ENCODE data around the gene GART.
"Not testable (repeated sequence)": the region's sequence is repeated elsewhere in the genome, so short reads cannot be mapped to it uniquely, and the experiment has no call there.

The GART gene

GRCh38 chr21:33541756-33542639, at the start of gene GART:
Gene GART (minus strand): TSS chr21:33542117. CDS start chr21:33539315, 2,802 bp downstream.
- peak; percentile 69 for DNase-seq

- DNase-seq = peak; percentile 80
These were observed 46.8 kb upstream of the GART start, which contains the start of gene DONSON for GRCh38 chr21:33588485-33589335. Gene DONSON (minus strand): TSS chr21:33588684. CDS start chr21:33588641, 43 bp downstream.

- DNase-seq = no peak
These were observed 46.0 kb upstream of the GART start for GRCh38 chr21:33587792-33588484.

GRCh38 chr21:33586927-33587326, 45.0 kb upstream of the GART start:
- DNase-seq = no peak

GRCh38 chr21:33584455-33584854, 42.5 kb upstream of the GART start:
- no peak for DNase-seq

GRCh38 chr21:33578959-33579542, 37.1 kb upstream of the GART start:
- no peak for DNase-seq

- no peak for DNase-seq
These were observed 36.3 kb upstream of the GART start for GRCh38 chr21:33578214-33578613.

DNA sequence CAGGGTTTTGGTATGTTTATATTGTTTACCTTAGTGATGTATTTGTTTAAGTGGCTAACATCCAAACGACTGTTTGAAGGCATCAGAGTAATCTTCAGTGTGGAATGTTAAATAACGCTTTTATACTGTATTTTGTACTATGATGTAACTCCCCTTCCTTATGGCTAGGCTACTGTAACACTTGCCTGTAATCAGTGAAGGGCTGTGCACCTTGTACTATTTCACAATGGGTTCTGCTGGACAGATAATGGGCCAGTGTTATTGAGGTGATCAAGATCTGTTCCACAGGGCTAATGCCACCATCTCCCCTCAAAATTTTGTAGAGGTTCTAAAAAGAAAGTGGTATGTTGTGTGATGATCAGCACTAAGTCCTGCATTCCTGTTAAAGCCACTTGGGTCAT, 34.8 kb upstream of the GART start:
- not testable (repeated sequence) for DNase-seq

- no peak for DNase-seq
These were observed 30.4 kb upstream of the GART start for GRCh38 chr21:33572350-33572749.

GRCh38 chr21:33569991-33570390, 28.1 kb upstream of the GART start:
- DNase-seq = no peak

GRCh38 chr21:33568448-33568847, 26.5 kb upstream of the GART start:
- DNase-seq = no peak

DNA sequence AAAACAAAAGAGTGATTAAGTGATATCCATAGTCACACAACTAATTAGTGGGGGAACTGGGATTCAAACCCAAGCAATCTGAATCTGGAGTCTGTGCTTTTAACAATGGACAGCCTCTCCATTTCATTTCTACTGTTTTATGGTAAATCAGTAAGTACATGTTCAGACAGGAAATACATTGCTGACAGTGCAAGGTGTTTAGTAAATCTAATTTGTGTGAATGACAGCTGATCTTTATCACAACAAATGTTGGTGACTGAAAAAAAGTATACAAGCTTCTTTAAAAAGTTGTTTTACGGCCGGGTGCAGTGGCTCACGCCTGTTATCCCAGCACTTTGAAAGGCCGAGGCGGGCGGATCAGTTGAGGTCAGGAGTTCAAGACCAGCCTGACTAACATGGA, 26.0 kb upstream of the GART start:
- no peak for DNase-seq

DNA sequence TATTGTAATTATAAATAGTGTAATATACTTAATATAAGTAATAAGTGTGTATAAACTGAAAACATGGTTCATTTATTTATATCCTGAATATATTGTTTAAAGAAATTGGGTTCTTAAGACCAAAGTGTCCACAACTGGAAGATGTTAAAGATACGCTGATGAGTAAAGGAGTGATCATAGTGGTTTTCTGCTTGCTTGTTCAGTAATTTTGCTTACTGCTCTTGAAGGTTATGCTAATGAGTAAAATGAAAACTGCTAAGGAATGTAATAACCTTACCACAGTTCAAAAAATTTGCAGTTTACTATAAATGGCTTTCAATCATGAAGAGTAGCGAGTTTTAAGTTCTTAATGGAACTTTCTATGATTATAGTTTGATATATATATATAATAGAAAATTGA, 24.6 kb upstream of the GART start:
- DNase-seq = no peak

DNA sequence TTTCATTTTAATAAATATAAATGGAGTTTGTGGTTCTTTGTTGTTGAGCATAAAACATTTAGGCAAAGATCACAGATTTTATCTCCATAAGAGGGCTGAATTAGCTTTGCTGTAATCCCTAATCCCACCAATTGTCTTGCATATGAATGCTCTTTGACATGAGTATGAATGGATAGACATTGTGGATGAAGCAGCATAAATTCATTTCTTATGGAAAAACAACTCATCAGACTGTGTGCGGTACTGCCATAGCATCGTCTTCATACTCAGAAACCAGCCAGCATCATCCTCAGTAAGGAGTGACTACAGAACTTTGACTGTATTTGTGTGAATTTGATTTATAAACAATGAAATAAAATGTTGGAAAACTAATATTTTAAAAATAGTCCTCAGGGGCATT, 20.5 kb upstream of the GART start:
- no peak for DNase-seq

GRCh38 chr21:33561373-33561772, 19.5 kb upstream of the GART start:
- no peak for DNase-seq

- DNase-seq = no peak
These were observed 19.0 kb upstream of the GART start for GRCh38 chr21:33560965-33561364.

DNA sequence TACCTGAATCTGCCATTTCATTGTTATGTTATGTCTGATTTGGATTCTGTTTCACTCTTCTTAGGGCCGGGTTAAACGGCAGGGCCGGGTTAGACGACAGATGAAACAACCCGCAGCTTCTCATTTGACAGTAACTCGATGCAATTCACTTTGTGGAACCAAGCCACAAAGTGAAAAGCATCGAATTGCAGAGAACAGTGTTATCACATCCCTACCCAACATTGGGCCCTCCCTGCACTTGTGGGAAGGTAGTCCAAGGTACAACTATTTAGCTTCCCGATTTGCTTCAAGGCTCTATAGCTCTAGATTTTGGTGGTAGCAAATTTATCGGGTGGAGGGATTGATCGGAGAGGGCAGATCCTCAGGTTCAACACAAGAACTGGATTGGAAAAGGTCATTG, 17.9 kb upstream of the GART start:
- no peak for DNase-seq

DNA sequence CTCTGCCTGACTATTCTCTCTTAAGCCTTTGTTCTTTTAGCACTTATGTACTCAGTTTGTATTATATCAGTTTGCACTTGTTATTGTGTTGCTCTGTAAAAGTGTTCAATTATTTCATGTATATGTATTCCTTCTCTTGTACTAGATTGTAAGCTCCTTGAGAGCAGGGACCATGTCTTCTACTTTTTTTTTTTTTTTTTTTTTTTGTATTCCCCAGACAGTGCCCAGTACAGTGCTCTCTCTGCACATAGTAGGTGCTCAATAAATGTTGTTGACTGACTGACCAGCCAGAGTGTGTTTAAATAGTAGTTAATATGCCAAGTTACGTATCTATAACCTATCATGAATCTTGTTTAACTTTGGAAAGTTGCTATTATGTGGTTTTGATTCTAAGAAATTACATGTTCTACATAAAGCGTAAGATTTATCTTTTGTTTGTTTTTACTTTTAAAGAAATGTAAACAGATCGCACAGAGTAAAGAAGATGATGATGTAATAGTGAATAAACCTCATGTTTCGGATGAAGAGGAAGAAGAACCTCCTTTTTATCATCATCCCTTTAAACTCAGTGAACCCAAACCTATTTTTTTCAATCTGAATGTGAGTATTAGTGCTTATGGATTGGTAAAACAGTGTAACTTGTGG, 17.0 kb upstream of the GART start:
- no peak for DNase-seq

DNA sequence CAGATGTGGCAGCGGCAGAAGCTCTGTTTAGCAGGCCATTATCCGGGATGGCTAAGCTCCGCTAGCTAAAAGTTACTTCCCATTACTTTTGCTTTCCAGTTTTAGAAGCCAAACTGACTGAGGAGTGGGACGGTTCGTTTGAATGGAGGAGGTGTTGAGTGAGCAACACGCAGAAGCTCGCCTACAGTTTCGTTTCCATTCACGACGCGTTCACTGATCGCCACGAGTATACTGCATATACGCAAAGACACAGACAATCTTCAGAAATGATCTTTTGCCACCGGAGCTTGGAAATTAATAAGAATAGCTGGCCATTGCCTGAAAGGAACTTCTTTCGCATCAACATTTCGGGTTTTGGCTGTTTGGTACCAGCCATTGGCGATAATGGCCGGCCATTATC, 15.5 kb upstream of the GART start:
- DNase-seq = no peak

- no peak for DNase-seq
These were observed 13.0 kb upstream of the GART start for GRCh38 chr21:33554982-33555344.

GRCh38 chr21:33554236-33554981, 12.5 kb upstream of the GART start:
- no peak for DNase-seq
